GM19099 (cell line): ENCODE data around the gene TMEM108.

Experiments
- POLR2A ChIP-seq: IDR thresholded peaks from 3 replicates; pipeline ENCODE4 v1.6.1; 2011; ENCODE audit warnings: low read depth; ENCODE audit not compliant: insufficient read length; ENCODE audit errors: extremely low read depth

Gene TMEM108

DNA sequence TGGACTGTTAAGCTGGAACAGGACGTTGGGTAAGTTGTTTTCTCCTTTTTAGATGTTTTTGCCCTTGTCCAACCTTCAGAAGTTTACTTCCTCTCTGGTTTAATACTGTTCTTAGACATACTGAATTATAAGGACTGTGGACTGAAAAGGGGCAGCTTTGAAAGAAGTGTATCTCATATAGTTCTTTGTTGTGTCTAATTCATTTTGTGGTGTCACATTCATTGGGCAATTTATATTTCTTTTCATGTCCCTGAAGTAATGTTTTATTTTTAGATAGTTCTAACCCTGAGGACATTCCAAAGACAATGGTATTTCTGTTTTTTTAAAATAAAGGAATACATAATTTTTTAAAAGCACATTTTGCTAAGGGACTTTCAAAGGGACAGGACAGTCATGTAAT, 45.2 kb downstream of the TMEM108 start:
- TF ChIP-seq POLR2A = no peak

DNA sequence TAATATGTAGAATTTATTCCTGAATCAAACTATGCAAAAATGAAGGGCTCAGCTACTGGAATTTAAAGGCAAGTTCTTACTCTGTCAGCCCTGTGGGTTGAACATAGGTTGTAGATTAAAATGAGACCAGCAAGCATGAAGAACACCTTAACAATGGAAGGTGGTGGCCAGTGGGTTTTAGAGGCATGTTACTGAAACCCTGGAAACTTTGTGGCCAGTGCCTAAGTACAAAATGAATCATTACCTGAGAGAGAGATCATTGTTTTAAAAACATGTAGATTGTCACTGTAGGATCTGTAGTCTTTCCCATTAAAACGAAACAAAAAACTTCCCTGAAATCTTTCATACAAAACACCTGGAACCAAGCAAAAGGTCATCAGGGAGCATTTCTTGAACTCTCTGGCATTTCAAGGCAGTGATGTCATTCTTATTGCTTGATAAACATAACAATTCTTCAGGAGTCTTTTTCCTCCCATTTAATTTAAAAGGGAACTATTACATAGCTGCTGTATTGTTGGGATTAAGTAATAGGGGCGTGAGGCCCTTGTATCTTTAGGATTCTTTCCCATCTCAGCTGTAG, 51.8 kb downstream of the TMEM108 start:
- no peak for TF ChIP-seq POLR2A

DNA sequence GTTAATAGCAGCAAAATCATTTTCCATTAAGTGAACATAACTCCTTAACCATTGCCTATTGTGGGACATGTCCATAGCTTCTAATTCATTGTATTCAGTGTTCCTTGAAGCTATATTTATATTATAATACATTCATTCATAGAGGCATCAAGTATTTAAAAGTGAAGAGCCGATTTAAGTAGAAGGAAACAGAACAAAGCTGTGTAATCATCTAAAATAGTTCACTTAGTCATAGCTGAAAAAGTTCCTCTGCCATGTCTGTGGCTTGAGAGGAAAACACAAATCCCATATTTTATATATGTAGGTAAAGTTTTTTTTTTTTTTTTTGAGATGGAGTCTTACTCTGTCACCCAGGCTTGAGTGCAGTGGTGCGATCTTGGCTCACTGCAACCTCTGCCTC, 54.5 kb downstream of the TMEM108 start:
- no peak for TF ChIP-seq POLR2A

DNA sequence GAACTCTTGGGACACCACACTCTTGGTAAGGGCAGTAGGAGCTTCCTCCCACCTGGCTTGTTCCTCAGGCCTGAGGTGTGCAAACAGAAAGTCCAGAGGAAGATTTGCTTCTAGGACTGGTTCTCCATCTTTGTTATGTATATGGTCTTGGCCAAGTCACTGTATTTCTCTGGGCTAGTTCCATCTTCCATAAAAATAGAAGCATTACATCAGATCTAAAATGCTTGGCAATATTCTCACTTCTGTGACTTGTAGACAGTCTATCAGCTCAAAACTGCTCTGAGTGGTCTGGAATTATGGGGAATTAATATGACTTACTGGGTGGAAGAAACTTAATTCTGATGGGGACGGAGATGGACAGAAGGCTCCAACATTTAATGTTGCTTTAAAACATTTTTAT, 55.2 kb downstream of the TMEM108 start:
- TF ChIP-seq POLR2A = no peak

DNA sequence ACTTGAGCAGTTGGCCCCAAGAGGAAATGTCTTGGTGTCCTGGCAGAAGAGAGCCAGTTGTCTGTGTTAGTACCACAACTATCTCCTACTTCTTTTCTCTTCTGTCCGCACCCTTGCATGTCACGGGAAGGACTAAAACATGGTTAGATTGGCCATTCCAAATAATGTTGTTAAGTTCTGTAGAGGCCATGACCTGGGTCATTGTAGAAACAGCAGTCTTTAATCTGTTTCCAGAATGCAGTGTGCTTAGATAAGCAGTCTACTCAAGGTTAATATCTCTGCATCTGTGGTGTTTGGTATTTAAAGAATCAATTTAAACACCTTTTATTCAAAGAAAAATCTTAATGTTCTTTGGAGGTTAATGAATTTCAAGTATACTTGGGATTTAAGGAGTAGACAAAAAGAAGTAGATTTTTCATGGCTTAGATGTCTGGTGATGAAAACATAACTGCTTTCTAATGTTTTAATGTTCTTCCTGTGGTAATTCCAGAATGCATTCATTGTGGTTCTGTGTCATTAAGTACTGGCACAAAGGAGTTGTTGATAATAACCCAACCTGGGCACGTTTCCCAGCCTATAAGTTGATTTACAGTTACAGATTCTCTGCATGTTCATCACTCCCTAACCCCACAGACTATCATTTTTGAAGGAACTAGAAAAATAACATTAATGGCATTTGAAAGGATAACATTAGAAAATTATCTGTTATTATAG, 58.9 kb downstream of the TMEM108 start:
- no peak for TF ChIP-seq POLR2A

DNA sequence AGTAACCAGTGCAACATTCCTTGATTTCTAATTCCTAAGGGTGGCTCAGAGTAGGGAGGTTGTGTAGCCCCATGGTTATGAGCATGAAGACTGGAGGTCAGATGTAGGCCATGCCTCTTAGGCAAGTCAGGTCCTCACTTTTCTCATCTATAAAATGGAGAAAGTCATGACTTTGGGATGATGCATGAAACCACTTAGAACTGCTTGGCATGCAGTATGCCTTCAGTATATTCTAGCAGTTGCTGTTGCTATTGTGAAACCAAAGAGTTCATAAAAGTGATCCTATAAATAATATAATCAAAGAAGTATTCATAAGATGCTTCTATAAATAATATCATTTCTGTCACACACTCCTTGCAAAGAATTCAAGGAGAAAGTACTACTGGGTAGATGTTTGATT, 65.5 kb downstream of the TMEM108 start:
- TF ChIP-seq POLR2A = no peak

DNA sequence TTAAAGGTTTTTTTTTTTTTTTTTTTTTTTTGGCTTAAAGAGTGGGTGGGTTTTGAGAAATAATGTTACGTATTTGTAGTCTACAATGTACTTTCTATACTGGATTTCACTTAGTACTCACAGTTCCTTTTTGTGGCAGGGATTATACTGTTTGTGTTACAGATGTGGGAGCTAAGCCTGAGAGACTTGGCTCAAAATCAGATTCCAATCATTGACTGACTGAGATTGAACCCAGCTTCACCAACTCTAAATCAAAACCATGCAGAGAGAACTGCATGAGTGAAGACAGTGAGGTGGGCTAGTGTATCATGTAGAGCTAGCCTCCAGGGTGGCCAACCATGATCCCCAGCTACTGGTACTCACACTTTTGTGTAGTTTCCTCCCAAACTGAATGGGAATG, 68.0 kb downstream of the TMEM108 start:
- TF ChIP-seq POLR2A = no peak

DNA sequence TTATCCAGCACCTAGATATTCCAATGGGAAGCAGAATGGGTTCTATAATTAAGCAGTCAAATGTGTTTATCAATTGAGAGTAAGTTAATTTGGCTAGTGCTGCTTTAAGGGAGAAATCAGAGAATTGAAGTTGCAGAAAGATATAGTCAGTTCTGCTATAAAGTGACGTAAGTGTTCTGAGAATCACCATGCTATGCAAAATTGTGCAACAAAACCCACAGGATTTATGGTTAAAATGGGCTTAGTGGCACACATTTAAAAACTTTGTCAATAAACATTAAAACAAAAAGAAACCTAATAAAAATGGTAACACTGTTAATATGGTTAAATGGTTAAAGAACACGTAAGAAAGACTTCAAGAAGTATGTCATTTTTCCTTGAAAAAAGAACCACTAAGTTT, 74.5 kb downstream of the TMEM108 start:
- no peak for TF ChIP-seq POLR2A

DNA sequence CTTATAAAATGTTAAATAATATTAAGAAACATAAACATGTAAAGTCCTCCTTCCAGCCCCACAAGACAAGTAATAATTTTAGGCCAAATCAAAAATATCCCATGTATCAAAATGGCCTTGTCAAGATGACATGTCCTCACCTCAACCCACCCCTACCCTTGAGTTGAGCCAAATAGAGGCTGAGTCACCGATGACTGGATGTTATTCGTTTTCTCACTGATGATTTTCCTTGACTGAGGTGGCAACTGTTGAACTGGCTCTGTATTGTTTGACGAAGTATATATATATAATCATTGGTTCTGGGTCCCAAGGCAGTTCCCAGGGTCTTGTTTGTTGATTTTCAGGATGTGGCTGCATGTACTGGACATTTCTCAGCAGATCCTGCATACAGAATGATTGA, 75.3 kb downstream of the TMEM108 start:
- TF ChIP-seq POLR2A = no peak

DNA sequence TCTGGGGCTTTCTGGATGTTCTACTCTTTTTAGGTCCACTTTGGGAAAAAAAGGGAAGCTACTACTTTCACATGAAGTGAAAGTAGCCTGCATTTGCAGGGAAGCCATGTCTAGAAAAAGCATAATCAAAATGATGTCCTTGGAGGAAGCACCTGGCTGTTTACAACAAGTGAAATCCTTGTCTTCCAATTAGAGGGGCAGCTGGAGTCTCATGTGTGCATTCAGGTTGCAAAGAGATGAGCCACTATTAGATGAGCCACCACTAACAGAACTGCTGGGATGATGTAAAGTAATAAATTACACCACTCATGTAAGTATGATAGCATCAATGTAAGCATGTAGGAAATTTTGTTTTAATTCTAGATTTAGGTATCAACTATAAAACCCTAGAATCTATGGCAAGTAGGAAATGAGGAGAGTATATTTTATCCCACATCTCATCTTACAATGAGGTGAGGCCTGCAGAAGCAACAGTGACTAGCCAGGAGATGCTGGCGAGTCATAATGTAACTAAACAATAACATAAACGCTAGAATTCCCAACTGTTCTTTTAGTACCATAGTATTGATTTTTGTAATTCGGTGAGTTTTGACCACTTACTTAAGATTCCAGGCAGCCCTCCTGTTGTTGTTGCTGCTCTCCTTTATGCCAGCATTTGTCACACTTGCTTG, 75.9 kb downstream of the TMEM108 start:
- no peak for TF ChIP-seq POLR2A

DNA sequence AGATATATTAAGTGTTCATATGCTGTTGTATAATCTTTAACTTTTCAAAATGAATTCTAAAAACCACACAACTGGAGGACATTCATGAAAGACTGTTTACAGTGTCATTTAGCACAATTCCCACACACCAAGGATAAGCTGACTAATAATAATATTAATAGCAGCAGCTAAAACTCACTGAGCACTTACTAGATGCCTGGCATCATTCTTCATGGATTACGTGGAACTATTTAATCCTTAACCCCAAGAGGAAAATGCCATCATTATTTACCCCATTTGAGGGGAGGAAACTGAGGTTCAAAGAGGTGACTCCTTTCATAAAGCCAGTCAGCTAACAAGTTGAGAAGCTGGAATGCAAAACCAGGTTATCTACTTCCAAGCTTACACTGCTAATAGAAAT, 77.0 kb downstream of the TMEM108 start:
- TF ChIP-seq POLR2A = no peak

DNA sequence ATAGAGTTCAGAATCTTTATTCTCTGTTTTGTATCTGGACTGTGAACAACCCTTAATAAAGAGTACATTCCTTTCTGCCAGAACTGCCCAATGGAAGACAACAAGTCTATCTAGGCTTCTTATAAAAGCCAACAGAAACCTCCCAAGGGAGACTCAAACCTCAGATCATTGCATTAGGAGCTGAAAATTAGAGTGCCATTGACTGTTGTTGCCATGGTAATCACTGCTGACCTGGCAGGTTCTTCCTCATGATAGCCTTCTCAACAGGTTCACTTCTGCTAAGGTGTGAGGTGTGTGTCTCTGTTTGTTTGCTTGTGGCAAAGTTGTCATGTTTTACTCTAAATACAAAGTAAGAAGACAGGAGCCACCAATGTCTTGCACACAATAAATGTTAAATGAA, 79.2 kb downstream of the TMEM108 start:
- TF ChIP-seq POLR2A = no peak

DNA sequence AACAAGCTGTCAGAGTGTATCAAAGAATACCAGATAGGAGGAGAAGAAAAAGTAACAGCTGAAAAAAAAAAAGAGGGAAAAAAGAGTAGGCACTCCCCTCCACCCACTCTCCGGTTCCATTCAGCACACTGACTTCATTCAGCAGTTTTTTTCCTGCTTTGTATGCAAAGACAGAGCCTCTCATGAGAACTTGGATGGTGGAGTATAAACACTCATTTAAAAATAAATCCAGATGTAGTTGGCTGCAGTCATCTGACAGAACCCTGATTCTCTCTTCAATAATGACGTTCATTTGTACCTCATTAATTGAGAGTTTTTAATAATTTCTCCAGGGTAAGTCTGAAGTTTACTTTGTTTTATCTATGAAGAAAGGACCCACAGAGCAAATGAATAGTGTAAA, 81.0 kb downstream of the TMEM108 start:
- no peak for TF ChIP-seq POLR2A

DNA sequence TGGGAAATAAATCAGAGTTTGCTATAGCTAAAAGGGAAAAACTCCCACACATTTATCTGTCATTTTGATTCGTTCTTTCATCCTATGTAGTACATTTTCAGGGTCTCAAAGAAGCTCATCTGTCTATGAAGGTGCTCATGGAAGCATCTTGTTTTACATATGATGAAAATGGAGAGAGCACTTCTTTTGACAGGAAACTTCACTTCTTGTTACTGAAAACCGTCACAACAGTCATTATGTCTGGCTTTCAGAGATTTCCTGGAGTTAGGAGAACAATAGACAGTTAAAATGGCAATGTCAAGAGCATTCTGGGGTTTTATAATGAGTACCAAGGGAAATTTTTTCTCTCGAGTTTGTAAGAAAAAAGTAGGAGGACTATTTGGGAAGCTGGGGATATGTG, 83.3 kb downstream of the TMEM108 start:
- TF ChIP-seq POLR2A = no peak

DNA sequence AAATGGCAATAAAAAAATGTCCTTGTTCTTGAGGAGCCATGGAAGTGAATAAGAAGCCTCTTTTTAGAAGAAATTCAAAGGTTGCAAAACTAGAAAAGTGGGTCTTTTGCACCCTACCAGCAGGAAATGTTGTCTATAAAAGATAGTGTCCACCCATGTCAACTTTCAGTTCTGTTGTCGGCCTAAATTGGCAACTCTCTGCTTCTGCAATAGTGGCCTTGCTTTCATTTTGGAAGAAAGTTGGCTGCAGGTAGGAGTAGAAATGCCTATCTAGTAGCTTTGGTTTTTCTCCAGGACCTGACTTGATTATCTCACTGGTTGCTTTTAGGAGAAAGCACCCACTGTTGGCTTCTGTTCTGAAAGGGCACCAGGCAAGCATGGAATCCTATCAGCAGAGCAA, 85.4 kb downstream of the TMEM108 start:
- TF ChIP-seq POLR2A = no peak

DNA sequence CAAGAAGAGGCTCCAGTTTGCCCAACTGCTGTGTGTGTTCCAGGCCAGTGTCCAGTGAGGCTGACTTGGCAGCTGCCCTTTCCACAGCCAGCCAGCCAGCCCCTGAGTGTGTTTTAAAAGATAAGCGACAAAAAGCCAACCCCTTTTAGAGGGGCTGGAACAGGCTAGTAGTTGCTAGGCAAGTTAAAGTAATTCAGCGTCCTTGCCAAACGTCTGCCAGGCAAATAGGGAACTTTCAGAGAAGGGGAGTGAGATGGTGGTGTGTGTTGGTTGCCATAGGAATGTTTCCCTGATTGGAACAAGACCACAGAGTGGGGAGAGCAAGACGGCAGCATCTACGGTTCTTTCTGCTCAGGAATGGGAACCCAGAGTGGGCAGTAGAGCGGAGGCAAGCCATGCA, 86.3 kb downstream of the TMEM108 start:
- TF ChIP-seq POLR2A = no peak

DNA sequence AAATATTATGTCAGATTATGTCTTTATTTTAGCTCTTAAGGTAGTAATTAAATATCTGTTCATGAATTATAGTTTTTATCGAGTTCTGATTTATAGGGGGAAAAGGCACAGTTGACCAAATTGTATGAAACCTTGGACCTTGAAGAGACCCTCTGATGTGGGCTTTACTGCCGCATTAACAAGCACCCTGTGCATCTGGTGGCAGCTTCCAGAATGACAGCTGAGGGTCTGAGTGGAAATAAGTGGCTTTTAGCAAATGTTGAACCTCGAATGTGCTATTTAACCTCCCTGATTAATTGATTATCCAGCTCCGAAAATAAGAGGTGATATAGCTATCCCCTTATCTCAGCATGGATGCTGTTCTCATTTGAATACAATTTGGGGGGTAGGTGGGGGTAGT, 87.0 kb downstream of the TMEM108 start:
- TF ChIP-seq POLR2A = no peak

DNA sequence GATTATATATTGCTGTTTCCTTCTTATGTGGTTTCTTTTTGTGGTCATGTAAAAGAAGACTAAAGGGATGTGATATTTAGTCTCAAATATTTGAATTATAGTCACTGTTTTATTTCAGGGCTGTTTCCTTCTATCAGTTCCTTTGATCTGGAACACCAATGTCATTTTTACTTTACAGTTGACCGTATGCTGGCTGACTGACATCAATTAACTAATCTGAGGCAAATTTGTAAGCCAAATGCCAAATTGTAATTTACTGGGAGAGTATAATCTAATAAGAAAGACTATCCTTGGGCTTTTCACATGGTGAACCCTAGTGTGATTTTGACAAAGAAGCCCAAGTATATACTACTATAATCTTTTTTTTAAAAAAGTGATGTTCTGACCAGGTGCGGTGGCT, 87.6 kb downstream of the TMEM108 start:
- TF ChIP-seq POLR2A = no peak
